Ascending aorta (tissue), 2 donors: ENCODE results near the gene GOT2. TPM values are rescaled to one million over a fixed set of nuclear protein-coding genes. Genes with fewer than 3 reads are reported as not detected.

ENCODE experiments used
- DNase-seq, 2 donors: peaks; one replicate each; pipeline ENCODE4 v3.0.0-alpha.2; 2019; ENCODE audit warnings: low spot score in 2 of 2
- H3K27ac ChIP-seq, 2 donors: fragments of 200-600 bp; sonication (generic); one replicate each; pipeline ENCODE4 v1.5.1; 2016 to 2017; ENCODE audit warnings: mild to moderate bottlenecking in 1 of 2
- H3K27me3 ChIP-seq: fragments of 200-600 bp; sonication (generic); one replicate; pipeline ENCODE4 v1.5.1; 2017
- H3K36me3 ChIP-seq, 2 donors: fragments of 200-600 bp; sonication (generic); one replicate each; pipeline ENCODE4 v1.5.1; 2016
- H3K4me1 ChIP-seq, 2 donors: fragments of 200-600 bp; sonication (generic); one replicate each; pipeline ENCODE4 v1.5.1; 2016 to 2017; ENCODE audit warnings: mild to moderate bottlenecking in 1 of 2
- H3K4me3 ChIP-seq, 2 donors: fragments of 200-600 bp; sonication (generic); one replicate each; pipeline ENCODE4 v1.5.1; 2016 to 2017; ENCODE audit warnings: mild to moderate bottlenecking in 1 of 2
- H3K9me3 ChIP-seq, 2 donors: fragments of 200-600 bp; sonication (generic); one replicate each; pipeline ENCODE4 v1.5.1; 2016
- intact Hi-C: fragments of 100-400 bp; cut with DNase I; formaldehyde crosslinking; loops from one replicate; pipeline ENCODE4 v1.15.1; 2023
- total RNA-seq: library from RNA; depleted of rRNA; stranded (reverse); fragments of >200 nt; gene quantifications from one replicate; pipeline ENCODE4 v1.1.0, GENCODE V29; 2016
- TF ChIP-seq, protein P1 (sequence below), 3 experiments: fragments of 200-600 bp in 2 of 3; fragments of 450-650 bp in 1 of 3; sonication (generic) in 2 of 3; IDR thresholded peaks; one replicate each; pipeline ENCODE4 v1.5.1; 2016 to 2019; ENCODE audit warnings: antibody characterized with exemption in 3 of 3, mild to moderate bottlenecking in 1 of 3, moderate library complexity in 1 of 3

GOT2 gene
- total RNA-seq, 1 donor from 2014 or later = 48.7 TPM

DNA sequence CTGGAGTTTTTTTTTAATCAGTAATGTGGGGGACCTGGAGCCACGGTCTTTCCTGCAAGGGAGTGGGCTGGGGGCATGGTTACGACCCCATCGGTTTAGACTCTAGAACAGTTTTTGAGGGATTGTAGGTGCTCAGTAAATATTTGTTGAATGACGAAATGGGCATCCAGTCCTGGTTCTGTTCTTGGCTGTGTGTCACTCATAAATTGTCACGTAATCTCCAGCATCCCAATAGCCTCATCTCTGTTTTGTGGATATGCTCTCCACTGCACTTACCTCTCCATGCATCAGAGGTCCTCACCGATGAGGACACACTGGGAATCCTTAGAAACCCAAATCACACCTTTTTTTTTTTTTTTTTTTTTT, 49.0 kb downstream of the GOT2 start:
- Histone ChIP-seq H3K36me3 (no peaks in the 10 kb centered on the region), H3K27ac (peak overlapping the region; percentile 42 to 77), H3K27me3 (no peaks in the 10 kb centered on the region), H3K9me3 (no peaks in the 10 kb centered on the region), H3K4me3 (peak overlapping the region; percentile 81 to 86), H3K4me1 (peaks cover 3 to 13% of the 10 kb centered on the region in 2 donors)
- TF ChIP-seq, protein P1, sequence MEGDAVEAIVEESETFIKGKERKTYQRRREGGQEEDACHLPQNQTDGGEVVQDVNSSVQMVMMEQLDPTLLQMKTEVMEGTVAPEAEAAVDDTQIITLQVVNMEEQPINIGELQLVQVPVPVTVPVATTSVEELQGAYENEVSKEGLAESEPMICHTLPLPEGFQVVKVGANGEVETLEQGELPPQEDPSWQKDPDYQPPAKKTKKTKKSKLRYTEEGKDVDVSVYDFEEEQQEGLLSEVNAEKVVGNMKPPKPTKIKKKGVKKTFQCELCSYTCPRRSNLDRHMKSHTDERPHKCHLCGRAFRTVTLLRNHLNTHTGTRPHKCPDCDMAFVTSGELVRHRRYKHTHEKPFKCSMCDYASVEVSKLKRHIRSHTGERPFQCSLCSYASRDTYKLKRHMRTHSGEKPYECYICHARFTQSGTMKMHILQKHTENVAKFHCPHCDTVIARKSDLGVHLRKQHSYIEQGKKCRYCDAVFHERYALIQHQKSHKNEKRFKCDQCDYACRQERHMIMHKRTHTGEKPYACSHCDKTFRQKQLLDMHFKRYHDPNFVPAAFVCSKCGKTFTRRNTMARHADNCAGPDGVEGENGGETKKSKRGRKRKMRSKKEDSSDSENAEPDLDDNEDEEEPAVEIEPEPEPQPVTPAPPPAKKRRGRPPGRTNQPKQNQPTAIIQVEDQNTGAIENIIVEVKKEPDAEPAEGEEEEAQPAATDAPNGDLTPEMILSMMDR (IDR thresholded peaks at IDR 0.05) = no peak
- DNase-seq = no peak
- intact Hi-C loops = loop anchor here (2.0 kb wide), 2 partner anchors 48 to 56 kb away; partner anchors contain the start of gene CNOT1

DNA sequence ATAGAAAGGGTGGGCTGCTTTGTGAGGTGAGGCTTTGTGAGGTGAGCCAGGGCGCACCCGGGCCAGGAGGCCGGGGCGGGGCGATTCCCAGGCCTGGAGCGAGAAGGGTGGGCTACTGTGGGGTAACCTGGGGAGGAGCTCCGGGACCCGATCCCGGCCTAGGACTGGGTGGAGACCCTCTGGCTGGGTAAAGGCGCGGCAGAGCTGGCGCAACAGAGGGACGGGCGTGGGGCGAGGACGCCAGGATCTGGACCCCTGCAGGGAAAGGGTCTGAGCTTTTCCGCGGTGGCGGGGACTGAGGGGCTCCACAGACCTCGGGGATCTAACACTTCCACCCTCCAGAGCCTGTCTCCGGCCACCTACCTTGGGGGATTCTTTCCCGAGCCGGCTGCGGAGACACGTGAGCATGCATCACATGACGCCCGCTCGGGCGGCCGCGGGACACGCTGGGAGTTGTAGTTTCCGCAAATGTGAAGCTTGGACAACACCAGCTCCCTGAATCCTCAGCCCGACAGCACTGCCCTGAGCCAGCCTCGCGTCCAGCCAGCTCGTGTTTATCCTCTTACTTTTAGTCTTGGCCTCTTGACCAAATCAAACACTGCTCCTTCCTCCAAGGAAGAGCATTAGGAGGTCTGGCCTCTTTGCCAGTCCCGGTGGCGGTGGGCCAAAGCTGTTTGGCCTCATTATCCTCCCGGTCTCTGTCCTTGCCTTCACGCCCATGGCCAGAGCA, 49.6 kb downstream of the GOT2 start, which contains the start of gene SLC38A7:
SLC38A7 (minus strand) TSS at position 417 of the 730 bp plus-strand sequence. CDS start 4,644 bp downstream, outside the sequence.
- peak within 1 kb of the TSS; percentile 42 to 77 for H3K27ac ChIP-seq
- peak; percentile 43 to 90 for DNase-seq
- TF ChIP-seq, protein P1 (IDR thresholded peaks at IDR 0.05) = no peak
- intact Hi-C loops = loop anchor here (2.0 kb wide), 2 partner anchors 48 to 56 kb away; partner anchors contain the start of gene CNOT1
- H3K4me3 ChIP-seq = peak within 1 kb of the TSS; percentile 81 to 86
- H3K4me1 ChIP-seq = peaks cover 3 to 13% of the 10 kb centered on the region in 2 donors
- no peaks in the 10 kb centered on the region for H3K27me3 ChIP-seq
- no peaks in the 10 kb centered on the region for H3K9me3 ChIP-seq
- H3K36me3 ChIP-seq = peaks cover 0 to 5% of the 10 kb centered on the region in 2 donors

DNA sequence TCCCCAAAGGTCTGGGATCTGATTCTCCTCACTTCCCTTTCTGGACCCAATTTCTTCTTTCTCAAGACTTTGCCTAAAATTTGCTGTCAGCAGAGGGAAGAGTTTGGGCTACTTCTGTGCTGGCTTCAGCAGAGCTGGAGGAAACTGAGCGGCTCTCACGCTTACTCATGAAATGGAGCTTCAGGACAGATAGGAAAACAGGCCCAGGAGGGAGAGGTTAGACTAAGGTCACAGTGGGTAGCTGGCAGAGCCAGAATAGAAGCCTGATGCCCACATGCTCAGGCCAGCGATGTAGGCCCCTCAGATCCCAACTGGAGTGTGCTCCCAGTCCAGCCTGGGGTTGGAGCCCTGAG, 50.1 kb downstream of the GOT2 start:
- DNase-seq = no peak
- TF ChIP-seq, protein P1 (IDR thresholded peaks at IDR 0.05) = no peak
- Histone ChIP-seq H3K4me1 (peaks cover 3 to 13% of the 10 kb centered on the region in 2 donors), H3K4me3 (peak overlapping the region; percentile 81 to 86), H3K9me3 (no peaks in the 10 kb centered on the region), H3K27me3 (no peaks in the 10 kb centered on the region), H3K27ac (peak overlapping the region; percentile 42 to 77), H3K36me3 (peaks cover 0 to 5% of the 10 kb centered on the region in 2 donors)
- intact Hi-C loops = loop anchor here (2.0 kb wide), 2 partner anchors 49 to 55 kb away; partner anchors contain the start of gene CNOT1

DNA sequence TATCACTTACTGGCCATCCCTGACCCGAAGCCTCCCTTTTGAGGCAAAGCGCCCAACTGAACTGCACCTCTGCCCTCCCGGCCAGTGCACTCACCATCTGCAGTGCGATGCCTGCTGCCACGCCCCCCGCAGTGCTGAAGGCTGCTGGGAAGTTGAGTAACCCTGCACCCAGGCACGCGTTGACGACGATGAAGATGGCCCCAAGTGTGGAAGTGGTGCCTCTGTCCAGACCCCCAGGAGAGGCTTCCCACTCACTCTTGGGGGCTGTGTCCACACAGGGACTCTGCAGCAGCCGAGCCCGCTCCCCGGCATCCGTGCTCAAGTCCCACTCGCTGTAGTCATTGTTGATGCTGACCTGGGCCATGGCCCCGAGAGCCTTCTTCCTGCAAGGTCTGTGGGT, 54.4 kb downstream of the GOT2 start:
- intact Hi-C loops = no loop called here
- DNase-seq = no peak
- Histone ChIP-seq H3K4me1 (peaks cover 3 to 10% of the 10 kb centered on the region in 2 donors), H3K9me3 (no peaks in the 10 kb centered on the region), H3K4me3 (no peak overlapping the region), H3K36me3 (peaks cover 6 to 19% of the 10 kb centered on the region in 2 donors), H3K27me3 (no peaks in the 10 kb centered on the region), H3K27ac (no peak overlapping the region)
- TF ChIP-seq, protein P1 (IDR thresholded peaks at IDR 0.05) = no peak

DNA sequence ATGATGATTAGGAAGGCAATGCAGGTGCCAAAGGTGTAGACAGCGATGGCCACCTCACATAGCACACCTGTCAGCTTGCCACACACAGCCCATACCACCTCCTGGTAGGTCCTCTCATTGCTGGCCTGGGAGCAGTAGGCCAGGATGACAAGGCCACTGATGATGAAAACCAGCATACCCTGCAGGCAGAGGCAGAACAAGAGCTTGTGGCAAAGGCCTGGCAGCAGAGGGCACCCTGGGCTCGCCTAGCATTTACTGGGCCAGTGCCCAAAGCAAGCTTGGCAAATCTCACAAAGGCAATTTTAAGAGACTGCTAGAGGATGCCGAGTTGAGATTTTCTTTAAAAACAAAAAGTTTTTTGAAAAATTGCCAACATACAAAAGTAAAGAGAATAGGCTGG, 55.4 kb downstream of the GOT2 start:
- H3K27ac ChIP-seq = no peak overlapping the region
- H3K27me3 ChIP-seq = no peaks in the 10 kb centered on the region
- no peaks in the 10 kb centered on the region for H3K9me3 ChIP-seq
- peaks cover 6 to 19% of the 10 kb centered on the region in 2 donors for H3K36me3 ChIP-seq
- H3K4me1 ChIP-seq = peaks cover 0 to 4% of the 10 kb centered on the region in 2 donors
- no peak overlapping the region for H3K4me3 ChIP-seq
- TF ChIP-seq, protein P1 (IDR thresholded peaks at IDR 0.05) = peak in 2 of 3 experiments; percentile 32 to 67
- DNase-seq = peak in 1 of 2 donors; percentile 68
- intact Hi-C loops = loop anchor here (1.0 kb wide), 1 partner anchor 78 kb away; no protein-coding TSS in a partner anchor
